HG03066 (cell line): ENCODE measurements around the gene PSTPIP2.
"Not testable (repeated sequence)": the region's sequence is repeated elsewhere in the genome, so short reads cannot be mapped to it uniquely, and the experiment has no call there.

Experiments
- ATAC-seq: cut with Tn5 transposase; IDR thresholded peaks from one replicate; pipeline ENCODE4 v1.9.1; 2021; ENCODE audit warnings: low read depth; ENCODE audit not compliant: unreplicated experiment

Gene PSTPIP2

DNA sequence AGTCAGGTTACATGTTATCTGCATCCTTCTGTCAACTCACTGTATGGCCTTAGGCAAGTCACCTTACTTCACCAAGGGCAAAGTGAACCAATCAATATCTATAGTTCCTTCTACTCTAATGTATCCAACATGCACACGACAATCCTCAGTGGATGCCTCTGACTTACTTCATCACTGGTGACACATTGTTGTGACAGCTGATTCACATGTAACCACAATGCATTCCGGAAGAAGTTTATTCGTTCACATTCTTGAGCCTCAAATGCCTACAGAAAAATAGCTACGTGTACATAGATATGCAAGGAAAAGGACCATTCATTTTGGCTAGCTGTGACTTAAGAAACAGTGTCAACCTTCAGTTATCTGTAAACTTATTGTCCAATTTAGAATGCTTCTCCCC is 78.6 kb downstream of the PSTPIP2 start:
- ATAC-seq, result no peak

DNA sequence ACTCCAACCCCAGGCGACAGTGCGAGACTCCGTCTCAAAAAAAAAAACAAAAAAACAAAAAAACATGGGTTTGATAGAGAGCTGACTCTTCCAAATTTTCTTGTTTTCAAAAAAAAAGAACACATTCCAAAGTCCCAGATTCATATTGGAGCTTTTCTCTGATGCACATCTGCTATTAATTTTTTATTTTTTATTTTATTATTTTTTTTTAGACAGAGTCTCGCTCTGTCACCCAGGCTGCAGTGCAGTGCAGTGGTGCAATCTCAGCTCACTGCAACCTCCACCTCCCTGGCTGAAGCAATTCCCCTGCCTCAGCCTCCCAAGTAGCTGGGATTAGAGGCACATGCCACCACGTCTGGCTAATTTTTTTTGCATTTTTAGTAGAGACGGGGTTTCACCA is 79.5 kb downstream of the PSTPIP2 start:
- not testable (repeated sequence) for ATAC-seq

GRCh38 chr18:45991788-45992187 is 80.3 kb downstream of the PSTPIP2 start:
- no peak for ATAC-seq

GRCh38 chr18:45984546-45985235 is 87.4 kb downstream of the PSTPIP2 start:
- ATAC-seq, result no peak

DNA sequence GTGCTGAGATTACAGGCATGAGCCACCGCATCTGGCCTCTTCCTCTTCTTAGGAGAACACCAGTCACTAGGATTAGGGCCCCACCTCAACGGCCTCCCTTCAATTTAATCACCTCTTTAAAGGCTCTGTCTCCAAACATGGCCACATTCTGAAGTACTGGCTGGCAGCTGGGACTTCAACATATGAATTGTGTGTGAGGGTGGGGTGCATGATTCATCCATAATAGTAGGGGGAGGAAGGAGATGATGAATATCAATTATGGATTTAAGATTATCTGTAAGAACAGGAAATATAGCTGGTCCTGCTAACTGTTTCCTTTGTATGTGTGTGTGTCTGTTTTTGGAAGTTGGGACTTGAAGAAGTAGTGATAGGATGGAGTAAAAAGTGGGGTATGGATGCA is 90.2 kb downstream of the PSTPIP2 start:
- ATAC-seq, result no peak

GRCh38 chr18:45980229-45980628 is 91.8 kb downstream of the PSTPIP2 start:
- no peak for ATAC-seq

DNA sequence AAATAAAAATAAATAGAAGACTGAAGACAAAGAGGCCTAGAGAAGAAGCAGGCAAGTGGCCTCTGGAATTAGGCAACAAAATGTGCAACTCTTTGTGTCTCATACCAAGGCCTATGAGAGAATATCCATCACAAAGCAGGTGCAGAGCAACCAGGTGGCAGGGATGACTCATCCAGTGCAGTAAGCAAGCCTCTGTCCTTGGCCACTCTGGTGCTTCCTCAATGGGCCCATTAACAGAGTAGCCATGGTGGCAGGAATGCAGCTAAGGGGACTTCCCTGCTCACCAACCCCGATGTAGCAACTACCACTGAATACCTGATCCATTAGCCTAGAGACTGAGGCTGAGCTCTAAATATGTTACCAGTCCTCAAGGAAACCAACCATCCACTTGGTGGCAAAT is 94.0 kb downstream of the PSTPIP2 start:
- ATAC-seq, result no peak

DNA sequence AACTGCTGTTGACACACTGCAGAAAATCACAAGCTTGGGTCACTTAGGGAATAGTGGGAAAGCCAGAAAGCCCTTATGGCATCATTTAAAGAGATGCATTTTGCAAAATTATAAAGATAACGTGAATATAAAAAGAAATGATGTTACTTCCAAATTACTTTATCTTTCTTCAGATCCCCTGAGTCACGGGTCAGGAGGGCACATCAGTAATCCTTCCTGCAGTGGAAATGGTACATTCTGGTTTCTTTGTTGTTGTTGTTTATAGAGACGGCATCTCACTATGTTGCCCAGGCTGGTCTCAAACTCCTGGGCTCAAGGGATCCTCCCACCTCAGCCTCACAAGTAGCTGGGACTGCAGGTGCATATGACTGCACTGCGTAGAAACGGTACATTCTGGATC is 95.1 kb downstream of the PSTPIP2 start:
- ATAC-seq, result no peak

DNA sequence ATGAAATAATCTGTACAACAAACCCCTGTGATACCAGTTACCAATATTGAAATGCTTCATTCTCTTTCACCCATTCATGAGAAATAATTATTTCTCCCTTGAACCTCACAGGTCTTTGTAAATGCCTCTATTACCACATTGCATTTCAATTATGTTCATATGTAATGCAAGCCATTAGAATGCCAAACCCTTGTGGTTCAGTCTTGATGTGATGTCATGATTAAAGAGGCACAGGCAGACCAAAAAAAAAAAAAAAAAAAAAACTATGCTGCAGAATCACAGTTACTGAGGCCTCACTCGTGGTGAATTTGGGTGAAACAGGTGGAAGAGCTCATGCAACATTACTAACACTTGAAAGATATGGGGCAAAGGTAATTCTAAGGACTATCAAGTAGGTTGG is 95.5 kb downstream of the PSTPIP2 start:
- no peak for ATAC-seq

DNA sequence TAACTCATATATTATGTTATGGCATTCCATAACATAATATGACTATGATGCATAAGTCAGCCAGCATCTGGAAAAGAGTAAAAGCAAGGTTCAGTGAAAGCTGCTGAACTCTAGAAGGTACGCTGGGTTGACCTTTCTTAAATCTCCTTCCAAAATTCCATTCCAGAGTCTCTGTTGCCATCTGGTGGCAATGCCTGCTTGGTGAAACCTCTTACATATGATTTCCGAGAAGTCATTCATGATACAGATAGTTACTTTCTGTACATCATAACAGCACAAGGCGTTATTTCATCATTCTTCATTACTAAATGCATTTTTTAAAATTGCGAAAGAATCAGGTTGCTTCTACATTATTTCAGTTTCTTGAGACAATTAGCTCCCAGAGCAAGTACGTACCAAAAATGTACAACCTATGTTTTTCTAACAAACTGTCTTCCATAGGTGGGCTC is 97.9 kb downstream of the PSTPIP2 start:
- no peak for ATAC-seq

GRCh38 chr18:45967007-45967706 is 104.9 kb downstream of the PSTPIP2 start, which contains the start of gene EPG5:
EPG5 (minus strand) TSS chr18:45967329; CDS start chr18:45967239, 90 bp downstream.
- peak; percentile 96 for ATAC-seq

GRCh38 chr18:45964913-45965312 is 107.1 kb downstream of the PSTPIP2 start:
- ATAC-seq, result not testable (repeated sequence)

DNA sequence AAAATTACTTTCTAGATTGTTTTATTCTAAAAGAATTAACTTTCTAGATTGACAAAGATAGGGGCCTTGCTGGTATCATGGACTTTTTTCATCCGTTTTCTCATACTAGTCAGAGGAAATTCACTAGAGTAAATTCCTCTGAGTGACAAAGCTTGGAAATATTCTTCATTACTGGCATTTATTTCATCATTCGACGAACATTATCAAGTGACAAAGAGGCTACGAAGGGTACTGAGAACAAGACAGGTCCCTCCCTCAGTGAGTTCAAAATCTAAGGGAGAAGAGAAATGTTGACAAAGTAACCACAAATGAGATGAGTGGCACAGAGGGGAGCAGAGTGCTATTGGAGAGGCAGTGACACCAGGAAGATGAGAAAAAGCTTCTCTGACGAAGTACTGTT is 109.2 kb downstream of the PSTPIP2 start:
- ATAC-seq, result no peak

GRCh38 chr18:45962461-45962860 is 109.6 kb downstream of the PSTPIP2 start:
- ATAC-seq, result no peak

DNA sequence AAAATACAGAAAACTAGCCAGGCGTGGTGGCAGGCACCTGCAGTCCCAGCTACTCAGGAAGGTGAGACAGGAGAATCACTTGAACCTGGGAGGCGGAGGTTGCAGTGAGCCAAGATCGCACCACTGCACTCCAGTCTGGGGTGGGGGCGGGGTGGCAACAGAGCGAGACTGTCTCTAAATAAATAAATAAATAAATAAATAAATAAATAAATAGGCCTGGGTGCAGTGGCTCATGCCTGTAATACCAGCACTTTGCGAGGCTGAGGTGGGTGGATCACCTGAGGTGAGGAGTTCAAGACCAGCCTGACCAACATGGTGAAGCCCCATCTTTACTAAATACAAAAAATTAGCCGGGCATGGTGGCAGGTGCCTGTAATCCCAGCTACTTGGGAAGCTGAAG is 112.6 kb downstream of the PSTPIP2 start:
- not testable (repeated sequence) for ATAC-seq

DNA sequence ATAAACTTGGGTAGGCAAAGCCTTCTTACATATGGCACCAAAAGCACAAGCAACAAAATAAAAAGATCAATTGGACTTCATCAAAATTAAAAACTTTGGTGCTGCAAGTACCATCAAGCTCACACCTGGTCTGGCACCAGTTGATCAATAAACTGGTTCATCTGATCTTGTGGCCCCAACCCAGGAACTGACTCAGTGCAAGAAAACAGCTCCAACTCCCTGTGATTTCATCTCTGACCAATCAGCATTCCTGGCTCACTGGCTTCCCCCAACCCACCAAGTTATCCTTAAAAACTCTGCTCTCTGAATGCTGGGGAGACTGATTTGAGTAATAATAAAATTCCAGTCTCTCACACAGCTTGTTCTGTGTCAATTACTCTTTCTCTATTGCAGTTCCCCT is 113.3 kb downstream of the PSTPIP2 start:
- no peak for ATAC-seq

DNA sequence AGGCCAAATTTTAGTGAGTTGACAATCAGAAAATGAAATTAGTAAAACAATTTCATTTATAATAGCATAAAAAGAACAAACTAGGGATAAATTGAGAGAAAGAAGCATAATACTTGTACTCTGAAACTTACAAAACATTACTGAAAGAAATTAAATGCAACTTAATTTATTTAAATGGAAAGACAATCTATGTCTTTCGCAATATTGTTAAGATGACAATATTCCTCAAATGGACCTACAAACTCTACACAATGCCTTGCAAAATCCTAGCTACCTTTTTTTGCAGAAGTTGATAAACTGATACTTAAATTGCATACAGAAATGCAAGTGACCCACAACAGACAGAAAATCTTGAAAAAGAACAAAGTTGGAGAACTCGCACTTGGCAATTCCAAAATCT is 114.0 kb downstream of the PSTPIP2 start:
- ATAC-seq, result no peak

DNA sequence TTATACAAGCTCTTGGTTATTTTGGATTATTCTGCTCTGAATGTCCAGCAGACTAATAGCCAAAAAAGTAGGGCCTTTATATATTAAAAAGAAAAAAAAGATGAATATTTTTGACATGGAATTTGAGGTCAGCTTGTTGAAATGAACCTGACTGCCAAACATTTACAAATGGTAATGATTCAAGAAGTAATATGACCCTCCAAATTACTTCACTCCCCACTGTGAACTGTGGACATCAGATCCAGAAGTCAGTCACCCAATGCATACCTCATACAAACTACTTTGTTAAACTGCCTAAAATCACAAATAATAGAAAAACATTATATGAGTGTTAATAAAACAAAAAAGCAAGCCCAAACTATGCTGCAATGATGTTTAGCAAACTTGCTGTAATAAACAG is 115.0 kb downstream of the PSTPIP2 start:
- ATAC-seq, result no peak

DNA sequence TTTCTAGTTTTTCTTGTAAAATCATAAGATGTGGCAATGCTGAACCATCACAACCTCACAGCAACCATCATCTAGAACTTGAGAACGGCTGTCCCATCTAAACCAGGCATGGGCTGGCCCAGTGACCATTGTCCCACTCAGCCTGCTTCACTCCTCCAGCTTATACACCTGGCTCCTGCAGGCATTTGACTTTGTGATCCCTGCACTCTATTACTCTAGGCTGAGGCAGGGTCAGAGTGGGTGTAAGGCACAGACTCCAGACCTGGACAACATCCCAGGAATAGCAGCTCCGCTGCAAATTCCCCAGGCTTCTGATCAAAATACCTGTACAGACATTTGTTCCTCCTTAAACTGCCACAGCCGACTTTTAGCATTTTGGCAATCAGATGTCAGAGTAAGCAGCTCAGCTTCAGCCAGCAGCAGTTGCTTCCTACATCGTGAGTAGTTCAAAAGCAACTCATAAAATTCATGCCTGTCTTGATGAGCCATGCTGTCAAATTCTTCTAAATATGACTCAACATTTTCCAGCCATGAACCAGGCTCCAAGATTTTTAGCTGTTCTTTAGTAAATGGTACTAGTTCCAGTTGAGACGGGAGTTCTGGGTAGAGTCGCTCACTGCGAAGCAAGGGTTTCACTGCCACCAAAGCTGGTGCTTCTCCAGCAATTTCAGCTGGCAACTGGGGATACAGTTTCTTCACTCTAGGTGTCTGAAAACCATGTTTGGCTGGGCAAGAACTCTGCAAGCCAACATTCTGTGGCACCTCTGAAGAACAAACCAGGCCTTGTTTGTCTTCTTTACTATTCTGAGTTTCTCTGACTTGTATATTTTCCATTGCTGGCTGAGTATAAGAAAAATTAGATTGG is 117.8 kb downstream of the PSTPIP2 start:
- ATAC-seq, result no peak

DNA sequence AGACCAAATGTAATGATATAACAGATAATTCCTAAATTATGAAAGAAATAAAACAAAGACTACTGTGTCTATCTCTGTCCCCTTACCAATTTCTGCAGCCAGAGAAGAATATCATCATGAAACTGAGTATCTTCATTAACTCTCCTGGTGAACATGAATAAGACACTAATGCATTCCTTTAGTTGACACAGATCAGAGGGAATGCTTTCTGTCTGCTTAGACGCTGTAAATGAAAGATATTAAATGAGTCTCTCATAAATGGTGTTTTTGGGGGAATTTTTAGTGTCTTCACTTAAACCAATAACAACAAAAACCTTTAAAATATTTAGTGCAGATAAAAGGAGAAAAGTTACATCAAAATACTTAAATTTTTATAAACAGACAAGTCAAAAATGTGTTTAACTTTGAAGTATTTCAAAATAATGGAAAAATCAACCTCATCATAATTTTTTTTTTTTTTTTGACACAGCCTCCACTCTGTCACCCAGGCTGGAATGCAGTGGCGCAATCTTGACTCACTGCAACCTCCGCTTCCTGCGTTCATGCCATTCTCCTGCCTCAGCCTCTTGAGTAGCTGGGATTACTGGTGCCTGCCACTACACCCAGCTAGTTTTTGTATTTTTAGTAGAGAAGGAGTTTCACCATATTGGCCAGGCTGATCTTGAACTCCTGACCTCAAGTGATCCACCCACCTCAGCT is 120.9 kb downstream of the PSTPIP2 start:
- ATAC-seq, result no peak

DNA sequence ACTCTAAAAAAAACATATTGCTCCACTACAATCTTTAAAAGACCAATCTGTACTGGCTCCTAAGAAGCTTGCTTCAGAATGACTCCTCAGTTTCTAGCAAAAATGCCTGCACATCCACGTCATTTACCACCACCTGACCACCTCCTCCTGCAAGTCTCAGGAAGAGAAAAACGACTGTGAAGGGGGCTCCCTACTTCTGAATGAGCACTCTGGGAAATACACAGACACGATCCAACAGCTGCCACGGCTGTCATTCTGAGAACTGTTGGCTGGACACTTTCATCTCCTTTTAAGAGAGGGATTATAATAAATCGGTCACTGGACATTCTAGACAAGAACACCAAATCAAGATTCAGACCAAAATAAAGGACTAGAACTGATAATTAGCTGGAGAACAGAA is 126.4 kb downstream of the PSTPIP2 start:
- no peak for ATAC-seq
